HepG2 (cell line): Measurements from ENCODE around the gene FGGY. TPM values are rescaled to one million over a fixed set of nuclear protein-coding genes. Genes with fewer than 3 reads are reported as not detected.
A peak's percentile ranks its signal among the peaks of the same experiment; 100 is the strongest.

Experiments used
- BRD4 ChIP-seq: sonication (generic); formaldehyde crosslinking; IDR thresholded peaks from 2 replicates; pipeline ENCODE4 v1.4.0; 2020; ENCODE audit warnings: missing genetic modification reagents
- MAZ ChIP-seq, 2 experiments: sonication (generic) in 1 of 2; formaldehyde crosslinking in 1 of 2; IDR thresholded peaks; 2 replicates each; pipeline versions ENCODE4 v1.5.0 to v1.6.1; 2012 to 2020; ENCODE audit warnings: low read depth in 2 of 2, mild to moderate bottlenecking in 2 of 2, borderline replicate concordance in 1 of 2, improper control_type of control experiment in 1 of 2, low read length in 1 of 2, missing genetic modification reagents in 1 of 2, moderate library complexity in 1 of 2
- PHF8 ChIP-seq: sonication (generic); formaldehyde crosslinking; IDR thresholded peaks from 2 replicates; pipeline ENCODE4 v1.5.0; 2020; ENCODE audit warnings: missing genetic modification reagents
- TCF7L2 ChIP-seq: IDR thresholded peaks from 2 replicates; pipeline ENCODE4 v1.6.1; 2011; ENCODE audit warnings: mild to moderate bottlenecking, low read depth, low read length, moderate library complexity
- ZNF235 ChIP-seq: sonication (generic); formaldehyde crosslinking; IDR thresholded peaks from 2 replicates; pipeline ENCODE4 v1.8.1; 2023; ENCODE audit warnings: mild to moderate bottlenecking, missing genetic modification reagents, borderline replicate concordance
- ZNF713 ChIP-seq: sonication (generic); formaldehyde crosslinking; IDR thresholded peaks from 2 replicates; pipeline ENCODE4 v1.4.0; 2020; ENCODE audit warnings: mild to moderate bottlenecking, missing genetic modification reagents
- polyA plus RNA-seq, 8 experiments: library from polyadenylated mRNA; depleted of rRNA in 3 of 8; stranded (reverse) in 7 of 8; unstranded in 1 of 8; fragments of >200 nt; fragmentation: Illumina TruSeq in 4 of 8; extraction: Trizol in 4 of 8; gene quantifications; 2 replicates each; pipeline versions ENCODE4 v1.2.1 to v1.2.3, GENCODE V29; 2011 to 2016; ENCODE audit warnings: low read depth in 4 of 8, missing spikeins in 1 of 8, mixed read lengths in 1 of 8; ENCODE audit not compliant: insufficient read depth in 1 of 8
- total RNA-seq, 5 experiments: library from RNA; depleted of rRNA; stranded (reverse); fragments of >200 nt; fragmentation: Illumina TruSeq; extraction: Trizol; gene quantifications; 2 replicates each; pipeline ENCODE4 v1.2.3, GENCODE V29; 2016; ENCODE audit warnings: low read depth in 1 of 5
- TF ChIP-seq, protein P1 (sequence below): sonication (generic); formaldehyde crosslinking; IDR thresholded peaks from 2 replicates; pipeline ENCODE4 v1.9.0; 2021; ENCODE audit warnings: mild to moderate bottlenecking, missing genetic modification reagents
- TF ChIP-seq, protein P2 (sequence below): sonication (generic); formaldehyde crosslinking; IDR thresholded peaks from 2 replicates; pipeline ENCODE4 v1.5.0; 2020; ENCODE audit warnings: mild to moderate bottlenecking, missing genetic modification reagents, borderline replicate concordance
- TF ChIP-seq, protein P3 (sequence below): sonication (generic); formaldehyde crosslinking; IDR thresholded peaks from 2 replicates; pipeline ENCODE4 v1.5.0; 2020; ENCODE audit warnings: missing genetic modification reagents
- TF ChIP-seq, protein P4 (sequence below): sonication (generic); formaldehyde crosslinking; IDR thresholded peaks from 2 replicates; pipeline ENCODE4 v1.4.0; 2020; ENCODE audit warnings: mild to moderate bottlenecking, missing genetic modification reagents
- TF ChIP-seq, protein P5 (sequence below): sonication (generic); formaldehyde crosslinking; IDR thresholded peaks from 2 replicates; pipeline ENCODE4 v1.5.1; 2020; ENCODE audit warnings: missing genetic modification reagents, mild to moderate bottlenecking, borderline replicate concordance

FGGY gene
- total and polyA plus RNA-seq, 2 of the 13 experiments (the other 11 are each of a cell fraction or from before 2014, with no cell fraction given) = 15.7 to 27.5 TPM

DNA sequence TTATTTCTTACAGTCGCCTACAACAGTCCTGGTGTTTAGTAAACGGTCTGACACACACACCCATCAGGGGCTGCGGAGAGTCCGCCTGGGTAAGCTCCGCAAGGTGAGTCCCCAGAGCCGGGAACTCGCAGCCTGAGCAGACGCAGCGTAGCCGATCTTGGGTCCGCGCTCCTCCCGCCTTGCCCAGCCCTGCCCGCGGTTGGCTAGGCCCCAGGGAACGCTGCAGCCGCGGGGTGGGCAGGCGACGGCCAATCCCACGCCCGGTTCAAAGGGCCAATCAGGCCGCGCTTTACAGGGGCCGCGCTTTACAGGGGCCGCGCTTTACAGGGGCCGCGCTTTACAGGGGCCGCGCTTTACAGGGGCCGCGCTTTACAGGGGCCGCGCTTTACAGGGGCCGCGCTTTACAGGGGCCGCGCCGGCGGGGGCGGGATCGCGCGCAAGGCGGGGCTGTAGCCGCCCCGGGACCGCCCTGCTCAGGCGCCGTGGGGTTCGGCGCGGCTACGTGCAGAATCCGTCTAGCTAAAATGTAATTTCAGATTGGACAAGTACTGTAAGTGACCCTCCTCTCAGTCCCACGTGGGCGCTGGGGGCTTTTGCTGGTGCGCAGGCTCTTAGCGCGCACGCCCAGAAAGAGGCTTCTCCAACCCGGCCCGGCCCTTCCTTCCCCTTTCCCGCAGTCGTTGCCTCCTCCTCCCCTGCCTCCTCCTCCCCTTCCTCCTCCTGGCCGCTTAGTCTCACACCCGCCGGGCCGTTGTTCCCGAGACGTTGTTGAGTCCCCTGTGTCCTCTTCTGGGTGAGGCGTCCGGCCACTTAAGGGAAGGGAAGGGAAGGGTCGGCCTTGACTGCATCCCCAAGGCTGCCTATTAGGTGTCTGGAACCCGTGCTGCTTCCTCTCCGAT, at the start of gene FGGY (continued):
- TF ChIP-seq, protein P1, sequence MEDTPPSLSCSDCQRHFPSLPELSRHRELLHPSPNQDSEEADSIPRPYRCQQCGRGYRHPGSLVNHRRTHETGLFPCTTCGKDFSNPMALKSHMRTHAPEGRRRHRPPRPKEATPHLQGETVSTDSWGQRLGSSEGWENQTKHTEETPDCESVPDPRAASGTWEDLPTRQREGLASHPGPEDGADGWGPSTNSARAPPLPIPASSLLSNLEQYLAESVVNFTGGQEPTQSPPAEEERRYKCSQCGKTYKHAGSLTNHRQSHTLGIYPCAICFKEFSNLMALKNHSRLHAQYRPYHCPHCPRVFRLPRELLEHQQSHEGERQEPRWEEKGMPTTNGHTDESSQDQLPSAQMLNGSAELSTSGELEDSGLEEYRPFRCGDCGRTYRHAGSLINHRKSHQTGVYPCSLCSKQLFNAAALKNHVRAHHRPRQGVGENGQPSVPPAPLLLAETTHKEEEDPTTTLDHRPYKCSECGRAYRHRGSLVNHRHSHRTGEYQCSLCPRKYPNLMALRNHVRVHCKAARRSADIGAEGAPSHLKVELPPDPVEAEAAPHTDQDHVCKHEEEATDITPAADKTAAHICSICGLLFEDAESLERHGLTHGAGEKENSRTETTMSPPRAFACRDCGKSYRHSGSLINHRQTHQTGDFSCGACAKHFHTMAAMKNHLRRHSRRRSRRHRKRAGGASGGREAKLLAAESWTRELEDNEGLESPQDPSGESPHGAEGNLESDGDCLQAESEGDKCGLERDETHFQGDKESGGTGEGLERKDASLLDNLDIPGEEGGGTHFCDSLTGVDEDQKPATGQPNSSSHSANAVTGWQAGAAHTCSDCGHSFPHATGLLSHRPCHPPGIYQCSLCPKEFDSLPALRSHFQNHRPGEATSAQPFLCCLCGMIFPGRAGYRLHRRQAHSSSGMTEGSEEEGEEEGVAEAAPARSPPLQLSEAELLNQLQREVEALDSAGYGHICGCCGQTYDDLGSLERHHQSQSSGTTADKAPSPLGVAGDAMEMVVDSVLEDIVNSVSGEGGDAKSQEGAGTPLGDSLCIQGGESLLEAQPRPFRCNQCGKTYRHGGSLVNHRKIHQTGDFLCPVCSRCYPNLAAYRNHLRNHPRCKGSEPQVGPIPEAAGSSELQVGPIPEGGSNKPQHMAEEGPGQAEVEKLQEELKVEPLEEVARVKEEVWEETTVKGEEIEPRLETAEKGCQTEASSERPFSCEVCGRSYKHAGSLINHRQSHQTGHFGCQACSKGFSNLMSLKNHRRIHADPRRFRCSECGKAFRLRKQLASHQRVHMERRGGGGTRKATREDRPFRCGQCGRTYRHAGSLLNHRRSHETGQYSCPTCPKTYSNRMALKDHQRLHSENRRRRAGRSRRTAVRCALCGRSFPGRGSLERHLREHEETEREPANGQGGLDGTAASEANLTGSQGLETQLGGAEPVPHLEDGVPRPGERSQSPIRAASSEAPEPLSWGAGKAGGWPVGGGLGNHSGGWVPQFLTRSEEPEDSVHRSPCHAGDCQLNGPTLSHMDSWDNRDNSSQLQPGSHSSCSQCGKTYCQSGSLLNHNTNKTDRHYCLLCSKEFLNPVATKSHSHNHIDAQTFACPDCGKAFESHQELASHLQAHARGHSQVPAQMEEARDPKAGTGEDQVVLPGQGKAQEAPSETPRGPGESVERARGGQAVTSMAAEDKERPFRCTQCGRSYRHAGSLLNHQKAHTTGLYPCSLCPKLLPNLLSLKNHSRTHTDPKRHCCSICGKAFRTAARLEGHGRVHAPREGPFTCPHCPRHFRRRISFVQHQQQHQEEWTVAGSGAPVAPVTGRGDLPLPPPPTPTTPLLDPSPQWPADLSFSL (CRISPR knock-in tag) = no peak
- TF ChIP-seq ZNF713 (CRISPR knock-in tag) (no peak; the same call in 1 of the 2 replicates), TCF7L2 (no peak), PHF8 (CRISPR knock-in tag) (peak; percentile 59; the same call in 1 of the 2 replicates), ZNF235 (CRISPR knock-in tag) (no peak; the same call in 1 of the 2 replicates), MAZ (IDR thresholded peaks at IDR 0.05; ENCODE audit: borderline replicate concordance, low read depth, low read length) (peak; percentile 57; the same call in 1 of the 2 replicates), MAZ (CRISPR knock-in tag; IDR thresholded peaks at IDR 0.05; ENCODE audit: low read depth) (no peak; the same call in 1 of the 2 replicates), BRD4 (peak; percentile 33; the same call in 1 of the 2 replicates)
- TF ChIP-seq, protein P2, sequence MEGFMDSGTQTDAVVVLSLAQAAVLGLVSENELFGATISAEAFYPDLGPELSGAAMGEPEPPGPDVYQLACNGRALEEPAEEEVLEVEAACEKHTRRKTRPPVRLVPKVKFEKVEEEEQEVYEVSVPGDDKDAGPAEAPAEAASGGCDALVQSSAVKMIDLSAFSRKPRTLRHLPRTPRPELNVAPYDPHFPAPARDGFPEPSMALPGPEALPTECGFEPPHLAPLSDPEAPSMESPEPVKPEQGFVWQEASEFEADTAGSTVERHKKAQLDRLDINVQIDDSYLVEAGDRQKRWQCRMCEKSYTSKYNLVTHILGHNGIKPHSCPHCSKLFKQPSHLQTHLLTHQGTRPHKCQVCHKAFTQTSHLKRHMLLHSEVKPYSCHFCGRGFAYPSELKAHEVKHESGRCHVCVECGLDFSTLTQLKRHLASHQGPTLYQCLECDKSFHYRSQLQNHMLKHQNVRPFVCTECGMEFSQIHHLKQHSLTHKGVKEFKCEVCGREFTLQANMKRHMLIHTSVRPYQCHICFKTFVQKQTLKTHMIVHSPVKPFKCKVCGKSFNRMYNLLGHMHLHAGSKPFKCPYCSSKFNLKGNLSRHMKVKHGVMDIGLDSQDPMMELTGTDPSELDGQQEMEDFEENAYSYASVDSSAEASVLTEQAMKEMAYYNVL (CRISPR knock-in tag) = peak; percentile 49; the same call in 1 of the 2 replicates
- TF ChIP-seq, protein P3, sequence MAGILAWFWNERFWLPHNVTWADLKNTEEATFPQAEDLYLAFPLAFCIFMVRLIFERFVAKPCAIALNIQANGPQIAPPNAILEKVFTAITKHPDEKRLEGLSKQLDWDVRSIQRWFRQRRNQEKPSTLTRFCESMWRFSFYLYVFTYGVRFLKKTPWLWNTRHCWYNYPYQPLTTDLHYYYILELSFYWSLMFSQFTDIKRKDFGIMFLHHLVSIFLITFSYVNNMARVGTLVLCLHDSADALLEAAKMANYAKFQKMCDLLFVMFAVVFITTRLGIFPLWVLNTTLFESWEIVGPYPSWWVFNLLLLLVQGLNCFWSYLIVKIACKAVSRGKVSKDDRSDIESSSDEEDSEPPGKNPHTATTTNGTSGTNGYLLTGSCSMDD = no peak
- TF ChIP-seq, protein P4, sequence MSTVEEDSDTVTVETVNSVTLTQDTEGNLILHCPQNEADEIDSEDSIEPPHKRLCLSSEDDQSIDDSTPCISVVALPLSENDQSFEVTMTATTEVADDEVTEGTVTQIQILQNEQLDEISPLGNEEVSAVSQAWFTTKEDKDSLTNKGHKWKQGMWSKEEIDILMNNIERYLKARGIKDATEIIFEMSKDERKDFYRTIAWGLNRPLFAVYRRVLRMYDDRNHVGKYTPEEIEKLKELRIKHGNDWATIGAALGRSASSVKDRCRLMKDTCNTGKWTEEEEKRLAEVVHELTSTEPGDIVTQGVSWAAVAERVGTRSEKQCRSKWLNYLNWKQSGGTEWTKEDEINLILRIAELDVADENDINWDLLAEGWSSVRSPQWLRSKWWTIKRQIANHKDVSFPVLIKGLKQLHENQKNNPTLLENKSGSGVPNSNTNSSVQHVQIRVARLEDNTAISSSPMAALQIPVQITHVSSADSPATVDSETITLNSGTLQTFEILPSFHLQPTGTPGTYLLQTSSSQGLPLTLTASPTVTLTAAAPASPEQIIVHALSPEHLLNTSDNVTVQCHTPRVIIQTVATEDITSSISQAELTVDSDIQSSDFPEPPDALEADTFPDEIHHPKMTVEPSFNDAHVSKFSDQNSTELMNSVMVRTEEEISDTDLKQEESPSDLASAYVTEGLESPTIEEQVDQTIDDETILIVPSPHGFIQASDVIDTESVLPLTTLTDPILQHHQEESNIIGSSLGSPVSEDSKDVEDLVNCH (CRISPR knock-in tag) = 0 out of 2 replicates have a peak, but pooled peaks have one; percentile 36
- TF ChIP-seq, protein P5, sequence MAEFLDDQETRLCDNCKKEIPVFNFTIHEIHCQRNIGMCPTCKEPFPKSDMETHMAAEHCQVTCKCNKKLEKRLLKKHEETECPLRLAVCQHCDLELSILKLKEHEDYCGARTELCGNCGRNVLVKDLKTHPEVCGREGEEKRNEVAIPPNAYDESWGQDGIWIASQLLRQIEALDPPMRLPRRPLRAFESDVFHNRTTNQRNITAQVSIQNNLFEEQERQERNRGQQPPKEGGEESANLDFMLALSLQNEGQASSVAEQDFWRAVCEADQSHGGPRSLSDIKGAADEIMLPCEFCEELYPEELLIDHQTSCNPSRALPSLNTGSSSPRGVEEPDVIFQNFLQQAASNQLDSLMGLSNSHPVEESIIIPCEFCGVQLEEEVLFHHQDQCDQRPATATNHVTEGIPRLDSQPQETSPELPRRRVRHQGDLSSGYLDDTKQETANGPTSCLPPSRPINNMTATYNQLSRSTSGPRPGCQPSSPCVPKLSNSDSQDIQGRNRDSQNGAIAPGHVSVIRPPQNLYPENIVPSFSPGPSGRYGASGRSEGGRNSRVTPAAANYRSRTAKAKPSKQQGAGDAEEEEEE (CRISPR knock-in tag) = no peak
